Neural cell (in vitro differentiated cells): Measurements from ENCODE around the gene CASZ1. TPM values are rescaled to one million over a fixed set of nuclear protein-coding genes. Genes with fewer than 3 reads are reported as not detected.
A peak's percentile ranks its signal among the peaks of the same experiment; 100 is the strongest.

Source experiments
- H2AFZ ChIP-seq: fragments of 200-600, 300-800 bp; sonication (generic), shearing (Covaris generic); 2 replicates; pipeline ENCODE4 v1.6.0; 2014; ENCODE audit warnings: low read depth, mild to moderate bottlenecking, antibody characterized with exemption, low read length, moderate library complexity
- H3F3A ChIP-seq: fragments of 200-600 bp; shearing (Covaris generic); 2 replicates; pipeline ENCODE4 v1.6.1; 2016; ENCODE audit warnings: mild to moderate bottlenecking, moderate library complexity, mixed read lengths, antibody characterized with exemption, low read length; ENCODE audit not compliant: insufficient read depth, poor library complexity, severe bottlenecking
- H3K27ac ChIP-seq: fragments of 200-600, 300-800 bp; sonication (generic), shearing (Covaris generic); 2 replicates; pipeline ENCODE4 v1.5.1; 2014; ENCODE audit warnings: mild to moderate bottlenecking, low read length, moderate library complexity
- H3K27me3 ChIP-seq: fragments of 300-800, 200-600 bp; sonication (generic), shearing (Covaris generic); 2 replicates; pipeline ENCODE4 v1.6.0; 2014; ENCODE audit warnings: mild to moderate bottlenecking, low read depth, low read length, moderate library complexity; ENCODE audit not compliant: insufficient read depth
- H3K36me3 ChIP-seq: fragments of 300-800, 200-600 bp; sonication (generic), shearing (Covaris generic); 2 replicates; pipeline ENCODE4 v1.5.1; 2014; ENCODE audit warnings: mild to moderate bottlenecking, antibody characterized with exemption, low read length, moderate library complexity; ENCODE audit not compliant: insufficient read depth
- H3K4me2 ChIP-seq: fragments of 300-800, 200-600 bp; sonication (generic), shearing (Covaris generic); 2 replicates; pipeline ENCODE4 v1.6.0; 2014; ENCODE audit warnings: mild to moderate bottlenecking, low read length
- H3K4me3 ChIP-seq: fragments of 300-800, 200-600 bp; sonication (generic), shearing (Covaris generic); 2 replicates; pipeline ENCODE4 v1.5.1; 2014; ENCODE audit warnings: mild to moderate bottlenecking, low read length, moderate library complexity
- H3K79me2 ChIP-seq: fragments of 200-600 bp; shearing (Covaris generic); replicated peaks from 2 replicates; pipeline ENCODE4 v1.6.0; 2014; ENCODE audit warnings: mild to moderate bottlenecking, low read length, moderate library complexity; ENCODE audit not compliant: insufficient read depth
- H3K9ac ChIP-seq: fragments of 300-800, 200-600 bp; sonication (generic), shearing (Covaris generic); 2 replicates; pipeline ENCODE4 v1.6.1; 2016; ENCODE audit warnings: mild to moderate bottlenecking, low read length, mixed read lengths
- H3K9me2 ChIP-seq: fragments of 200-600 bp; shearing (Covaris generic); 2 replicates; pipeline ENCODE4 v1.6.1; 2016; ENCODE audit warnings: mild to moderate bottlenecking, low read length, mixed read lengths; ENCODE audit not compliant: insufficient read depth
- H3K9me3 ChIP-seq: fragments of 200-600, 300-800 bp; sonication (generic), shearing (Covaris generic); 2 replicates; pipeline ENCODE4 v1.6.1; 2016; ENCODE audit warnings: mild to moderate bottlenecking, mixed run types, low read length, moderate library complexity, mixed read lengths
- H4K20me1 ChIP-seq: fragments of 200-600 bp; shearing (Covaris generic); 2 replicates; pipeline ENCODE4 v1.6.1; 2016; ENCODE audit warnings: mild to moderate bottlenecking, mixed run types; ENCODE audit not compliant: insufficient read depth
- EP300 ChIP-seq: fragments of 450-650 bp; conservative IDR thresholded peaks from 2 replicates; pipeline ENCODE4 v1.6.1; 2014; ENCODE audit warnings: antibody characterized with exemption, mild to moderate bottlenecking, moderate library complexity; ENCODE audit not compliant: poor library complexity, severe bottlenecking
- EZH2 ChIP-seq: fragments of 200-600, 300-800 bp; shearing (Covaris generic), sonication (generic); IDR thresholded peaks from 2 replicates; pipeline ENCODE4 v1.6.1; 2014; ENCODE audit warnings: antibody characterized with exemption, low read length, borderline replicate concordance, mild to moderate bottlenecking; ENCODE audit not compliant: insufficient read depth, poor library complexity, severe bottlenecking
- MXI1 ChIP-seq: fragments of 450-650 bp; conservative IDR thresholded peaks from 2 replicates; pipeline ENCODE4 v1.6.1; 2014; ENCODE audit warnings: antibody characterized with exemption, mild to moderate bottlenecking; ENCODE audit not compliant: poor library complexity, severe bottlenecking
- POLR2AphosphoS5 ChIP-seq: IDR thresholded peaks from 2 replicates; pipeline ENCODE4 v1.6.1; 2012
- RAD21 ChIP-seq: fragments of 450-650 bp; conservative IDR thresholded peaks from 2 replicates; pipeline ENCODE4 v1.6.1; 2014; ENCODE audit warnings: antibody characterized with exemption, mild to moderate bottlenecking, moderate library complexity
- SMC3 ChIP-seq: fragments of 450-650 bp; conservative IDR thresholded peaks from 2 replicates; pipeline ENCODE4 v1.6.1; 2014; ENCODE audit warnings: antibody characterized with exemption, mild to moderate bottlenecking, moderate library complexity; ENCODE audit not compliant: poor library complexity
- TAF1 ChIP-seq: IDR thresholded peaks from 2 replicates; pipeline ENCODE4 v1.6.1; 2012; ENCODE audit warnings: low read depth
- polyA minus RNA-seq: library from RNA; depleted of rRNA, polyadenylated mRNA; stranded (reverse); fragments of >200 nt; gene quantifications from 2 replicates; pipeline ENCODE4 v1.2.3, GENCODE V29; 2014
- polyA plus RNA-seq: library from polyadenylated mRNA; depleted of rRNA; stranded (reverse); fragments of >200 nt; gene quantifications from 2 replicates; pipeline ENCODE4 v1.2.3, GENCODE V29; 2014
- TF ChIP-seq, protein P1 (sequence below): IDR thresholded peaks from 2 replicates; pipeline ENCODE4 v1.6.1; 2012; ENCODE audit warnings: borderline replicate concordance
- TF ChIP-seq, protein P2 (sequence below): fragments of 450-650 bp; IDR thresholded peaks from 2 replicates; pipeline ENCODE4 v1.5.1; 2014; ENCODE audit warnings: antibody characterized with exemption, mild to moderate bottlenecking, moderate library complexity; ENCODE audit not compliant: poor library complexity, severe bottlenecking

Gene CASZ1, protein sequence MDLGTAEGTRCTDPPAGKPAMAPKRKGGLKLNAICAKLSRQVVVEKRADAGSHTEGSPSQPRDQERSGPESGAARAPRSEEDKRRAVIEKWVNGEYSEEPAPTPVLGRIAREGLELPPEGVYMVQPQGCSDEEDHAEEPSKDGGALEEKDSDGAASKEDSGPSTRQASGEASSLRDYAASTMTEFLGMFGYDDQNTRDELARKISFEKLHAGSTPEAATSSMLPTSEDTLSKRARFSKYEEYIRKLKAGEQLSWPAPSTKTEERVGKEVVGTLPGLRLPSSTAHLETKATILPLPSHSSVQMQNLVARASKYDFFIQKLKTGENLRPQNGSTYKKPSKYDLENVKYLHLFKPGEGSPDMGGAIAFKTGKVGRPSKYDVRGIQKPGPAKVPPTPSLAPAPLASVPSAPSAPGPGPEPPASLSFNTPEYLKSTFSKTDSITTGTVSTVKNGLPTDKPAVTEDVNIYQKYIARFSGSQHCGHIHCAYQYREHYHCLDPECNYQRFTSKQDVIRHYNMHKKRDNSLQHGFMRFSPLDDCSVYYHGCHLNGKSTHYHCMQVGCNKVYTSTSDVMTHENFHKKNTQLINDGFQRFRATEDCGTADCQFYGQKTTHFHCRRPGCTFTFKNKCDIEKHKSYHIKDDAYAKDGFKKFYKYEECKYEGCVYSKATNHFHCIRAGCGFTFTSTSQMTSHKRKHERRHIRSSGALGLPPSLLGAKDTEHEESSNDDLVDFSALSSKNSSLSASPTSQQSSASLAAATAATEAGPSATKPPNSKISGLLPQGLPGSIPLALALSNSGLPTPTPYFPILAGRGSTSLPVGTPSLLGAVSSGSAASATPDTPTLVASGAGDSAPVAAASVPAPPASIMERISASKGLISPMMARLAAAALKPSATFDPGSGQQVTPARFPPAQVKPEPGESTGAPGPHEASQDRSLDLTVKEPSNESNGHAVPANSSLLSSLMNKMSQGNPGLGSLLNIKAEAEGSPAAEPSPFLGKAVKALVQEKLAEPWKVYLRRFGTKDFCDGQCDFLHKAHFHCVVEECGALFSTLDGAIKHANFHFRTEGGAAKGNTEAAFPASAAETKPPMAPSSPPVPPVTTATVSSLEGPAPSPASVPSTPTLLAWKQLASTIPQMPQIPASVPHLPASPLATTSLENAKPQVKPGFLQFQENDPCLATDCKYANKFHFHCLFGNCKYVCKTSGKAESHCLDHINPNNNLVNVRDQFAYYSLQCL (N-terminal part only)
- 0.14 and 0.27 TPM in 2 replicates for polyA plus RNA-seq
- polyA minus RNA-seq, result 0.24 and 0.58 TPM in 2 replicates

DNA sequence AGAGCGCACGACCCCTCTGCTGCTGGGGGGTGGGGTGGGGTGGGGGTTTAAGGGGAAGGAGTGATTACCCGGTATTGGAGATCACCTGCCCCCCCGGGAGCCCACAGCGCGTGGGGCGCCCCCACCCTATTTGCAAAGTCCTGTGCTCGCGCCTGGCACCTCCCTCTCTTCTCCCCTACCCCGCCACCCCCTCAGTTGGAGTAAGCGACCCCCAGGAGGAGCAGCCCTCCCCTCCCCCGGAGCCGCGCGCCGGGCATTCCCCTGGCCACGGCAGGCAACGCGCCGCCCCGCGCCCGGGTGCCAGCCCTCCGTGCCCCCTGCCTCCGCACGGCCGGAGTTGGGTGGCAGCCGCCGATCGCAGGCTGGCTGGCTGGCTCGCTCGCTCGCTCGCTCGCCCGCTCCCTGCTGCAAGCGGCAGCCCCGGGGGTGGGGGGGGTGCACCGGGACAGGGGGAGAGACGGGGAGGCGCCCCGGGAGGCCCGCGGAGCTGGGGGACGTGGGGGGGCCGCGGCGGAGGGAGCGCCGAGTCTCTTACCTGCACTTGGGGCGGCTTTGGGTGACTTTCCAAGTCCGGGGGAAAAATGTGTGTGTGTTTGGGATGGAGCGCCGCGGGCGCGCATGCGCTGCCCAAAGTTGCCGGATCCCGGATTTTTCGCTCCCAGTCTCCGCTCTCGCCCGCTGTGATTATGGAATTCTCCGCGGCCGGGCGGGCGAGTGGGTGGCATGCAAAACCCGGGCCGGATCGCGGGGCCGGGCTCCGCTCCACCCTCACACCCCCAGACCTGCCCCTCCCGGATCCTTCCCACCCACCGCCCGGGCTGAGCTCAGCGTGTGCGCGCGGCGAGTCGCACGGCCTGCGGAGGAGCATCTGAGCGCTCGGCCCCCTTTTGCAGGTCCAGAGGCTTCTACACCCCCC, at the start of gene CASZ1:
Gene CASZ1 (minus strand): TSS at position 618 of the 916 bp plus-strand sequence. CDS start 102,757 bp downstream, outside the sequence.
- Histone ChIP-seq H3K79me2 (no peaks in the 10 kb centered on the region), H3K27me3 (peaks cover 45% of the 10 kb centered on the region), H3K4me2 (peak within 1 kb of the TSS; percentile 44), H3K9me3 (no peaks in the 10 kb centered on the region), H3K9ac (no peak within 1 kb of the TSS), H3F3A (no peaks in the 10 kb centered on the region), H4K20me1 (peaks cover 3% of the 10 kb centered on the region), H3K27ac (no peak within 1 kb of the TSS), H3K36me3 (no peaks in the 10 kb centered on the region), H3K9me2 (no peaks in the 10 kb centered on the region), H2AFZ (no peak within 1 kb of the TSS), H3K4me3 (peak within 1 kb of the TSS; percentile 69)
- TF ChIP-seq EP300 (peak; percentile 49), SMC3 (peak; percentile 35), RAD21 (no peak), MXI1 (peak; percentile 49), TAF1 (no peak)
- TF ChIP-seq, protein P1, sequence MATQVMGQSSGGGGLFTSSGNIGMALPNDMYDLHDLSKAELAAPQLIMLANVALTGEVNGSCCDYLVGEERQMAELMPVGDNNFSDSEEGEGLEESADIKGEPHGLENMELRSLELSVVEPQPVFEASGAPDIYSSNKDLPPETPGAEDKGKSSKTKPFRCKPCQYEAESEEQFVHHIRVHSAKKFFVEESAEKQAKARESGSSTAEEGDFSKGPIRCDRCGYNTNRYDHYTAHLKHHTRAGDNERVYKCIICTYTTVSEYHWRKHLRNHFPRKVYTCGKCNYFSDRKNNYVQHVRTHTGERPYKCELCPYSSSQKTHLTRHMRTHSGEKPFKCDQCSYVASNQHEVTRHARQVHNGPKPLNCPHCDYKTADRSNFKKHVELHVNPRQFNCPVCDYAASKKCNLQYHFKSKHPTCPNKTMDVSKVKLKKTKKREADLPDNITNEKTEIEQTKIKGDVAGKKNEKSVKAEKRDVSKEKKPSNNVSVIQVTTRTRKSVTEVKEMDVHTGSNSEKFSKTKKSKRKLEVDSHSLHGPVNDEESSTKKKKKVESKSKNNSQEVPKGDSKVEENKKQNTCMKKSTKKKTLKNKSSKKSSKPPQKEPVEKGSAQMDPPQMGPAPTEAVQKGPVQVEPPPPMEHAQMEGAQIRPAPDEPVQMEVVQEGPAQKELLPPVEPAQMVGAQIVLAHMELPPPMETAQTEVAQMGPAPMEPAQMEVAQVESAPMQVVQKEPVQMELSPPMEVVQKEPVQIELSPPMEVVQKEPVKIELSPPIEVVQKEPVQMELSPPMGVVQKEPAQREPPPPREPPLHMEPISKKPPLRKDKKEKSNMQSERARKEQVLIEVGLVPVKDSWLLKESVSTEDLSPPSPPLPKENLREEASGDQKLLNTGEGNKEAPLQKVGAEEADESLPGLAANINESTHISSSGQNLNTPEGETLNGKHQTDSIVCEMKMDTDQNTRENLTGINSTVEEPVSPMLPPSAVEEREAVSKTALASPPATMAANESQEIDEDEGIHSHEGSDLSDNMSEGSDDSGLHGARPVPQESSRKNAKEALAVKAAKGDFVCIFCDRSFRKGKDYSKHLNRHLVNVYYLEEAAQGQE, result peak; percentile 63
- TF ChIP-seq, protein P2, sequence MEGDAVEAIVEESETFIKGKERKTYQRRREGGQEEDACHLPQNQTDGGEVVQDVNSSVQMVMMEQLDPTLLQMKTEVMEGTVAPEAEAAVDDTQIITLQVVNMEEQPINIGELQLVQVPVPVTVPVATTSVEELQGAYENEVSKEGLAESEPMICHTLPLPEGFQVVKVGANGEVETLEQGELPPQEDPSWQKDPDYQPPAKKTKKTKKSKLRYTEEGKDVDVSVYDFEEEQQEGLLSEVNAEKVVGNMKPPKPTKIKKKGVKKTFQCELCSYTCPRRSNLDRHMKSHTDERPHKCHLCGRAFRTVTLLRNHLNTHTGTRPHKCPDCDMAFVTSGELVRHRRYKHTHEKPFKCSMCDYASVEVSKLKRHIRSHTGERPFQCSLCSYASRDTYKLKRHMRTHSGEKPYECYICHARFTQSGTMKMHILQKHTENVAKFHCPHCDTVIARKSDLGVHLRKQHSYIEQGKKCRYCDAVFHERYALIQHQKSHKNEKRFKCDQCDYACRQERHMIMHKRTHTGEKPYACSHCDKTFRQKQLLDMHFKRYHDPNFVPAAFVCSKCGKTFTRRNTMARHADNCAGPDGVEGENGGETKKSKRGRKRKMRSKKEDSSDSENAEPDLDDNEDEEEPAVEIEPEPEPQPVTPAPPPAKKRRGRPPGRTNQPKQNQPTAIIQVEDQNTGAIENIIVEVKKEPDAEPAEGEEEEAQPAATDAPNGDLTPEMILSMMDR, result no peak

DNA sequence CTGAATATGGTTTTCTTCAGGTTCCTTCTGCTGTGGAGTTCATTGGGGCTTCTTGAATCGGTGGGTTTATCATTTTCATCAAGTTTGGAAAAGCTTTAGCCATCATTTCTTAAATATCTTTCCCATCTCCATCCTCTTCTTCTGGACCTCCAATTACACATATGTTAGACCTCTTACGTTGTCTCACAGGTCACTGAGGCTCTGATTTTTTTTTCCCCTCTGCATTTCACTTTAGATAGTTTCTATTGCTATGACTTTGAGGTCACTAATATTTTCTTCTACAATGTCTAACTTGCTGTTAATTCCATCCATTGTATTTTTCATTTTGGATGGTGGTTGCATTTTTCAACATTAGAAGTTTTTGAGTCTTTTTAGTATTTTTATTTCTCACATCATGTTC, 47.3 kb upstream of the CASZ1 start:
- no peaks in the 10 kb centered on the region for H3F3A ChIP-seq
- no peak overlapping the region for H3K9ac ChIP-seq
- H3K36me3 ChIP-seq, result no peaks in the 10 kb centered on the region
- H2AFZ ChIP-seq, result no peak overlapping the region
- no peaks in the 10 kb centered on the region for H4K20me1 ChIP-seq
- H3K79me2 ChIP-seq, result no peaks in the 10 kb centered on the region
- H3K27me3 ChIP-seq, result no peaks in the 10 kb centered on the region
- H3K4me2 ChIP-seq, result no peak overlapping the region
- no peaks in the 10 kb centered on the region for H3K9me2 ChIP-seq
- H3K4me3 ChIP-seq, result no peak overlapping the region
- no peak overlapping the region for H3K27ac ChIP-seq
- no peaks in the 10 kb centered on the region for H3K9me3 ChIP-seq
- TF ChIP-seq, protein P1, result no peak
- TF ChIP-seq RAD21 (no peak), EZH2 (no peak), TAF1 (no peak), POLR2AphosphoS5 (no peak), MXI1 (no peak), EP300 (no peak)
- TF ChIP-seq, protein P2, result no peak
